NOMO-1 treated with DMSO at 0.1 percent for 48 hours (cell line): Measurements from ENCODE around the gene UQCR11.

Experiments
- DNase-seq: peaks from one replicate; lab custom pipeline; 2025; ENCODE audit not compliant: unreplicated experiment; lab: John Stamatoyannopoulos, UW

The UQCR11 gene

GRCh38 chr19:1636325-1637236 lies 31.3 kb upstream of the UQCR11 start:
- no peak for DNase-seq

- no peak for DNase-seq
These were observed 29.6 kb upstream of the UQCR11 start for GRCh38 chr19:1634938-1635243.

DNA sequence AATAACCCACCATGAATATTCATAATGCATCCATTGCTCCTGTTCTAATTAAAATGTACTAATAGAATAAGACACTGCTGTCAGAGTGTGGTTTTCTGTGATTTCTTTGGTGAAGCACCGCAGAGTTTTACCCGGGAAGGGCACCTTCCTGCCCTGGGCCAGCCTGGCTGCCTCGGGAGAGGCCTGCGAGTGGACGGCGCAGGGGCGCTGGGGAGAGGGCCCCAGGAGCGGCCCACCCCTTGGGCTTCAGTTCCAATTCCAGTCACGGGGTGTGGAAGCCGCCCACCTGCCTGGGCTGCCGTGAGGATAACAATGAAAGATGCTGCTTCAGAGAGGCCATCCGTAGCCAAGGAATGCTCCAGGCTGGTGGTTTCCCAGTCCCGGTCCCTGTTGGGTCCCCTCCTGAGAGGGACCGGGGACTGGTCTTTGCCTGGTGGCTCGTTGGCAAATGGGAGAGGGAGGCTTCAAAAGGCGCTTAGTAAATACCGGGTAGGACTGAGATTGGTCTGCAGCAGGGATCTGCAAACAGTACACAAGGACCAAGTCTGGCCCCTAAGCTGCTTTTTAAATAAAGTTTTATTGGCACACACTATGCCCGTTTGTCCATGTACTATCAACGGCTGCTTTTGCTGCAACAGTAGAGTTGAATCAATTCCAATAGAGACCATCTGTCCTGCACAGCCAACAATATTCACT lies 29.1 kb upstream of the UQCR11 start:
- DNase-seq: no peak

DNA sequence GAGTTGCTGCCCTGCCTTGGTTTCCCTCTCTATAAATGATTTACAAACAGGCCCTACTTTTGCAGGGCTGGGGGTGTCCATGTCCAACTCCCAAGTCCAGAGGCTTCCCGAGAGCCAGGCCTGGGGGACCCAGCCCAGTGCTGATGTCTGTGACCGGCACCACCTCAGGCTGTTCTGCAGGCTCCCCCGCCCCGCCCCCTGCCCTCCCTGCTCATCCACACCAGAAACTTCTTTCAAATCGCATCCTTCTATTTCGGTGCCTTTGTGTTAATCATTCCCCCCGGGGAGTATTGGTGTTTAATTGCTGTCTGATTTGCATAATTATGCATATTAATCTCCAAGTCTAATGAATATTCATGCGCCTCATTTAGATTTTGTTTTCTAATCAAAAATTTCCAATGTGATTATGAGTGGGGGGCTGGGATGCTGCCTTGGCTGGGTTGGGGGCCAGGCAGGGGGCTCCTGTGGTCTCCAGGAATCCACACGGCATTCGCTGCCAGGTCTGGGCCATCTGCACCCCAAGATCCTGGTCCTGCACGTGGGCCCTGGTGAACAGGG lies 28.1 kb upstream of the UQCR11 start:
- no peak for DNase-seq

GRCh38 chr19:1632462-1633268 lies 27.4 kb upstream of the UQCR11 start:
- no peak for DNase-seq

GRCh38 chr19:1631557-1632100 lies 26.4 kb upstream of the UQCR11 start:
- DNase-seq: no peak

- no peak for DNase-seq
These were observed 25.5 kb upstream of the UQCR11 start for GRCh38 chr19:1630811-1631210.

GRCh38 chr19:1630012-1630411 lies 24.8 kb upstream of the UQCR11 start:
- no peak for DNase-seq

- no peak for DNase-seq
These were observed 24.1 kb upstream of the UQCR11 start for GRCh38 chr19:1629256-1629808.

- no peak for DNase-seq
These were observed 21.9 kb upstream of the UQCR11 start for GRCh38 chr19:1627194-1627593.

GRCh38 chr19:1626417-1627010 lies 21.3 kb upstream of the UQCR11 start:
- no peak for DNase-seq

DNA sequence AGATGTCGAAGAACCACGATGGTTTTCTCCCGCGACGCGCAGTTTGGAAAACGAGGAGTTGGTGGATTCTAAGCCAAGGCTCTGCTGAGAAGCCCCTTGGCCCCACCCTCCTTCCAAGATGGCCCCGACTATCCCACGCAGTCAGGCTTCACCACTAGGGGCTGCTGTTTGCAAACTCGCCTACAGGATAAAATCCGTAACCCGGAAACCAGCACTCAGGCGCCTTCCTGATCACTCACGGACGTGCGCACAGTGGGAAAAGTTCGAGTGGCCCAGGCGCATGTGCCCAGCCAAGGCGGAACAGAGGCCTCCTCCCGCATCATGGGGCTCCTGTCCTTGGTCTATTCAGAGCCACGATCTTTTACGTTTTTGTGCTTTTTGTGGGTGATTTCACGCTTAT lies 19.2 kb upstream of the UQCR11 start:
- no peak for DNase-seq

GRCh38 chr19:1622541-1622940 lies 17.3 kb upstream of the UQCR11 start:
- DNase-seq: no peak

DNA sequence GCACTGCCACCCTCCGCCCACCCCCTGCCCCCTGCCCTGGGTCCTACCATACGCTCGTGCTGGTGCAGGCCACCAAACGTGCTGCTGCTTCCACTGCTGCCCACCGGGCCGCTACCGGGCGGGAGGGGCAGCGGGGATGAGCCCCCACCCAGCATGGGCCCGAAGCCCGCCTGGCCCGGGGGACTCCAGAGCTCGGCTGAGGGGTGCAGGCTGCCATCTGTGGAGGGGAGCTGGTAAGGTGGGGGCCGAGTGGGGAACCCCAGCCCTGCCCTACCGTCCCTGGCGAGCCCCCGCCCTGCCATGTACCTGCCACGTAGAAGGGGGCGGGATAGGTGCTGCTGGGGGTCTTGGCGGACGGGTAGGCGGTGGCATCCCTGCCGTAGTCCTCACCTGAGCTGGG lies 16.7 kb upstream of the UQCR11 start:
- DNase-seq: no peak

- DNase-seq: no peak
These were observed 16.3 kb upstream of the UQCR11 start for GRCh38 chr19:1621574-1621973.

- DNase-seq: no peak
These were observed 15.8 kb upstream of the UQCR11 start for GRCh38 chr19:1621021-1621420.

DNA sequence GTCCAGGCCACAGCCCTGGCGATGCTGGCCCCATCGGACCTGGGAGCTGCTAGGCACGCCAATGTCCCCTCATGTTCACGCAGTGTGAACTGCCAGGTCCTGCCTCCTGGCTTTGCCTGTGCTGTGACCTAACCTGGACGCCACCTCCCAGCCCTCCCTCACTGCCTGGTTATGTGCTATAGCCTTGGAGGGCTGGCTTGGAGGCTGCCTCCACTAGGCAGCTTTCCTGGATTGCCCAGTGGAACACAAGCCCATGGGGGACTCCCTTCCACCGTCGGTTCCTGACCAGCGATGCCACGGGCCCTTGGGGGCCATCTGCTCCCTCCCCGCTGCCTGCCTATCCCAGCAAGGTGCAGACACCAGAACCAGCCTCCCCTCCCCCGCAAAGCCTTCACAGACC lies 15.2 kb upstream of the UQCR11 start:
- DNase-seq: no peak

- no peak for DNase-seq
These were observed 14.4 kb upstream of the UQCR11 start for GRCh38 chr19:1619703-1620102.

GRCh38 chr19:1619094-1619439 lies 13.8 kb upstream of the UQCR11 start:
- no peak for DNase-seq
